Mesenchymal stem cell (in vitro differentiated cells and primary cell): ENCODE measurements around the gene DNAJB11.

Source experiments
- DNase-seq: peaks from one replicate; pipeline ENCODE4 v3.0.0-alpha.2; 2013
- H2AFZ ChIP-seq: one replicate; pipeline ENCODE4 v1.6.1; 2013; ENCODE audit warnings: low read depth, mild to moderate bottlenecking, control low read depth, inconsistent platforms, low read length, moderate library complexity
- H2AK5ac ChIP-seq: 2 replicates; pipeline ENCODE4 v1.6.1; 2013; ENCODE audit warnings: low read length, moderate library complexity, mild to moderate bottlenecking, inconsistent platforms; ENCODE audit not compliant: severe bottlenecking
- H2BK120ac ChIP-seq: one replicate; pipeline ENCODE4 v1.6.1; 2013; ENCODE audit warnings: low read depth, mild to moderate bottlenecking, inconsistent platforms, low read length, moderate library complexity
- H2BK12ac ChIP-seq, 2 experiments: one replicate each; pipeline ENCODE4 v1.6.1; 2013; ENCODE audit warnings: inconsistent platforms in 2 of 2, low read length in 2 of 2, mild to moderate bottlenecking in 2 of 2, moderate library complexity in 2 of 2, control low read depth in 1 of 2
- H2BK15ac ChIP-seq: one replicate; pipeline ENCODE4 v1.6.1; 2013; ENCODE audit warnings: mild to moderate bottlenecking, low read depth, inconsistent platforms; ENCODE audit not compliant: poor library complexity, severe bottlenecking
- H2BK5ac ChIP-seq: 2 replicates; pipeline ENCODE4 v1.6.1; 2013; ENCODE audit warnings: low read depth, mild to moderate bottlenecking, low read length, control low read depth, inconsistent platforms; ENCODE audit not compliant: poor library complexity, severe bottlenecking
- H3K14ac ChIP-seq, 2 experiments: one replicate each; pipeline ENCODE4 v1.6.1; 2013; ENCODE audit warnings: inconsistent platforms in 2 of 2, low read length in 2 of 2, control low read depth in 1 of 2, mild to moderate bottlenecking in 1 of 2, moderate library complexity in 1 of 2
- H3K18ac ChIP-seq, 2 experiments: one replicate each; pipeline ENCODE4 v1.6.1; 2013; ENCODE audit warnings: inconsistent platforms in 2 of 2, low read length in 2 of 2, control low read depth in 1 of 2, low read depth in 1 of 2, mild to moderate bottlenecking in 1 of 2
- H3K23ac ChIP-seq, 2 experiments: one replicate each; pipeline ENCODE4 v1.6.1; 2013; ENCODE audit warnings: inconsistent platforms in 2 of 2, low read length in 2 of 2, mild to moderate bottlenecking in 2 of 2, moderate library complexity in 2 of 2, control low read depth in 1 of 2
- H3K27ac ChIP-seq: 2 replicates; pipeline ENCODE4 v1.5.1; 2013; ENCODE audit warnings: mild to moderate bottlenecking, moderate library complexity, low read length, control low read depth, inconsistent platforms; ENCODE audit not compliant: poor library complexity, severe bottlenecking
- H3K27me3 ChIP-seq, 2 experiments: 2 replicates each; pipeline versions ENCODE4 v1.6.1 to v1.7.0; 2013; ENCODE audit warnings: low read length in 2 of 2, mild to moderate bottlenecking in 2 of 2, moderate library complexity in 2 of 2, control low read depth in 1 of 2, inconsistent platforms in 1 of 2; ENCODE audit not compliant: control insufficient read depth in 1 of 2, insufficient read depth in 1 of 2
- H3K36me3 ChIP-seq, 2 experiments: 2 replicates each; pipeline versions ENCODE4 v1.6.1 to v1.7.0; 2013; ENCODE audit warnings: low read length in 2 of 2, control low read depth in 1 of 2, inconsistent platforms in 1 of 2, low read depth in 1 of 2, mild to moderate bottlenecking in 1 of 2; ENCODE audit not compliant: insufficient read depth in 2 of 2, control insufficient read depth in 1 of 2
- H3K4ac ChIP-seq, 2 experiments: one replicate each; pipeline ENCODE4 v1.6.1; 2013; ENCODE audit warnings: inconsistent platforms in 2 of 2, low read length in 2 of 2, mild to moderate bottlenecking in 2 of 2, moderate library complexity in 2 of 2, control low read depth in 1 of 2, low read depth in 1 of 2
- H3K4me1 ChIP-seq: 2 replicates; pipeline ENCODE4 v1.6.1; 2013; ENCODE audit warnings: low read depth, low read length, control low read depth; ENCODE audit not compliant: control insufficient read depth, insufficient read depth
- H3K4me2 ChIP-seq: 2 replicates; pipeline ENCODE4 v1.6.1; 2013; ENCODE audit warnings: low read length, mild to moderate bottlenecking, inconsistent platforms; ENCODE audit not compliant: poor library complexity, severe bottlenecking
- H3K4me3 ChIP-seq, 2 experiments: 2 replicates each; pipeline versions ENCODE4 v1.5.1 to v1.7.0; 2013; ENCODE audit warnings: low read length in 2 of 2, mild to moderate bottlenecking in 2 of 2, control low read depth in 1 of 2, low read depth in 1 of 2; ENCODE audit not compliant: insufficient read depth in 1 of 2
- H3K79me1 ChIP-seq: replicated peaks from 2 replicates; pipeline ENCODE4 v1.6.1; 2013; ENCODE audit warnings: mild to moderate bottlenecking, control low read depth, low read length, inconsistent platforms; ENCODE audit not compliant: poor library complexity, severe bottlenecking
- H3K9ac ChIP-seq: 2 replicates; pipeline ENCODE4 v1.7.0; 2013; ENCODE audit warnings: mild to moderate bottlenecking, low read length, moderate library complexity
- H3K9me3 ChIP-seq: 2 replicates; pipeline ENCODE4 v1.7.0; 2013; ENCODE audit warnings: mild to moderate bottlenecking, low read length; ENCODE audit not compliant: control insufficient read depth
- H4K8ac ChIP-seq: one replicate; pipeline ENCODE4 v1.6.1; 2013; ENCODE audit warnings: inconsistent platforms, mild to moderate bottlenecking, low read length, moderate library complexity
- H4K91ac ChIP-seq: one replicate; pipeline ENCODE4 v1.6.1; 2013; ENCODE audit warnings: mild to moderate bottlenecking, low read length, inconsistent platforms
- WGBS: methylation state at CpG from one replicate; pipeline ENCODE4 v1.1.7; 2013; ENCODE audit warnings: mixed read lengths; 5-methylcytosine and 5-hydroxymethylcytosine counted together

Gene DNAJB11

GRCh38 chr3:186590580-186591295 is 20.2 kb downstream of the DNAJB11 start:
- H2BK12ac ChIP-seq, result no peak overlapping the region
- no peak overlapping the region for H2BK120ac ChIP-seq
- no peak overlapping the region for H3K27ac ChIP-seq
- H3K79me1 ChIP-seq, result no peaks in the 10 kb centered on the region
- no peak overlapping the region for H2AK5ac ChIP-seq
- no peak overlapping the region for H4K91ac ChIP-seq
- peaks cover 0 to 6% of the 10 kb centered on the region in 2 experiments for H3K36me3 ChIP-seq
- no peak overlapping the region for H3K14ac ChIP-seq
- DNase-seq, result no peak
- H3K27me3 ChIP-seq, result no peaks in the 10 kb centered on the region
- no peak overlapping the region for H4K8ac ChIP-seq
- H2BK15ac ChIP-seq, result no peak overlapping the region
- no peak overlapping the region for H3K4me3 ChIP-seq
- H3K9me3 ChIP-seq, result no peaks in the 10 kb centered on the region
- no peak overlapping the region for H3K23ac ChIP-seq
- no peaks in the 10 kb centered on the region for H3K4me1 ChIP-seq
- no peak overlapping the region for H3K4ac ChIP-seq
- no peak overlapping the region for H2AFZ ChIP-seq
- H3K18ac ChIP-seq, result no peak overlapping the region
- WGBS, result 90% methylated on average over 5 of the region's 7 CpGs
- H2BK5ac ChIP-seq, result no peak overlapping the region
- no peak overlapping the region for H3K4me2 ChIP-seq
- no peak overlapping the region for H3K9ac ChIP-seq

GRCh38 chr3:186592682-186593081 is 22.2 kb downstream of the DNAJB11 start:
- Histone ChIP-seq H3K4me1 (peaks cover 2% of the 10 kb centered on the region), H2AK5ac (no peak overlapping the region), H3K36me3 (no peaks in the 10 kb centered on the region), H3K27me3 (no peaks in the 10 kb centered on the region), H3K9ac (no peak overlapping the region), H2BK12ac (no peak overlapping the region), H4K8ac (no peak overlapping the region), H3K4ac (no peak overlapping the region), H3K4me3 (no peak overlapping the region), H4K91ac (no peak overlapping the region), H2BK5ac (no peak overlapping the region), H2BK120ac (no peak overlapping the region), H3K79me1 (no peaks in the 10 kb centered on the region), H3K23ac (no peak overlapping the region), H3K27ac (no peak overlapping the region), H3K4me2 (no peak overlapping the region), H2AFZ (no peak overlapping the region), H3K18ac (no peak overlapping the region), H3K9me3 (no peaks in the 10 kb centered on the region), H2BK15ac (no peak overlapping the region), H3K14ac (no peak overlapping the region)
- 85% methylated on average over 4 of the region's 4 CpGs for WGBS
- no peak for DNase-seq

- no peak overlapping the region for H3K4ac ChIP-seq
- no peak overlapping the region for H2BK120ac ChIP-seq
- no peaks in the 10 kb centered on the region for H3K79me1 ChIP-seq
- no peaks in the 10 kb centered on the region for H3K36me3 ChIP-seq
- H3K4me2 ChIP-seq, result no peak overlapping the region
- H2AK5ac ChIP-seq, result no peak overlapping the region
- no peak overlapping the region for H3K9ac ChIP-seq
- no peak overlapping the region for H2BK15ac ChIP-seq
- H2BK12ac ChIP-seq, result no peak overlapping the region
- H3K4me1 ChIP-seq, result peaks cover 10% of the 10 kb centered on the region
- no peak overlapping the region for H3K27ac ChIP-seq
- no peak overlapping the region for H2AFZ ChIP-seq
- no peak for DNase-seq
- no peak overlapping the region for H2BK5ac ChIP-seq
- no peak overlapping the region for H3K18ac ChIP-seq
- WGBS, result 92% methylated on average over 3 of the region's 3 CpGs
- H3K23ac ChIP-seq, result no peak overlapping the region
- H3K9me3 ChIP-seq, result no peaks in the 10 kb centered on the region
- H4K91ac ChIP-seq, result no peak overlapping the region
- no peak overlapping the region for H3K4me3 ChIP-seq
- H4K8ac ChIP-seq, result no peak overlapping the region
- no peaks in the 10 kb centered on the region for H3K27me3 ChIP-seq
- no peak overlapping the region for H3K14ac ChIP-seq
Measured at GRCh38 chr3:186593862-186594261, 23.3 kb downstream of the DNAJB11 start.

- Histone ChIP-seq H3K9ac (no peak overlapping the region), H3K23ac (no peak overlapping the region), H4K91ac (no peak overlapping the region), H3K4me2 (no peak overlapping the region), H2BK120ac (no peak overlapping the region), H3K9me3 (no peaks in the 10 kb centered on the region), H3K14ac (no peak overlapping the region), H2AFZ (no peak overlapping the region), H3K4me1 (peaks cover 12% of the 10 kb centered on the region), H3K27me3 (no peaks in the 10 kb centered on the region), H3K4me3 (no peak overlapping the region), H3K27ac (no peak overlapping the region), H2BK12ac (no peak overlapping the region), H3K4ac (no peak overlapping the region), H2BK5ac (no peak overlapping the region), H2BK15ac (no peak overlapping the region), H3K36me3 (no peaks in the 10 kb centered on the region), H4K8ac (no peak overlapping the region), H3K79me1 (no peaks in the 10 kb centered on the region), H2AK5ac (no peak overlapping the region), H3K18ac (no peak overlapping the region)
- no peak for DNase-seq
- WGBS, result 75% methylated on average over 6 of the region's 6 CpGs
Measured at GRCh38 chr3:186594591-186595113, 24.1 kb downstream of the DNAJB11 start.
